MM.1S (cell line): ENCODE data around the gene DENND4A.
A peak's percentile ranks its signal among the peaks of the same experiment; 100 is the strongest.

Source experiments
- DNase-seq: peaks from one replicate; pipeline ENCODE4 v3.0.0-alpha.2; 2015
- H2AFZ ChIP-seq: fragments of 300-600 bp; sonication (generic); 2 replicates; pipeline ENCODE4 v1.6.0; 2016; ENCODE audit warnings: antibody characterized with exemption, low read length
- H3F3A ChIP-seq: fragments of 300-600 bp; sonication (generic); 2 replicates; pipeline ENCODE4 v1.6.1; 2016; ENCODE audit warnings: mild to moderate bottlenecking, antibody characterized with exemption, low read length, moderate library complexity, mixed read lengths; ENCODE audit not compliant: insufficient read depth
- H3K27ac ChIP-seq: fragments of 300-600 bp; sonication (generic); 2 replicates; pipeline ENCODE4 v1.5.1; 2016; ENCODE audit warnings: mild to moderate bottlenecking, low read length
- H3K27me3 ChIP-seq: fragments of 300-600 bp; sonication (generic); replicated peaks from 2 replicates; pipeline ENCODE4 v1.6.0; 2016; ENCODE audit warnings: low read length; ENCODE audit not compliant: insufficient read depth
- H3K36me3 ChIP-seq: fragments of 300-600 bp; sonication (generic); replicated peaks from 2 replicates; pipeline ENCODE4 v1.6.1; 2016; ENCODE audit warnings: mild to moderate bottlenecking, low read length, mixed read lengths; ENCODE audit not compliant: insufficient read depth
- H3K4me1 ChIP-seq: fragments of 300-600 bp; sonication (generic); 2 replicates; pipeline ENCODE4 v1.6.1; 2016; ENCODE audit warnings: low read length, mixed read lengths
- H3K4me2 ChIP-seq: fragments of 300-600 bp; sonication (generic); 2 replicates; pipeline ENCODE4 v1.6.0; 2016; ENCODE audit warnings: low read depth, low read length
- H3K4me3 ChIP-seq: fragments of 300-600 bp; sonication (generic); 2 replicates; pipeline ENCODE4 v1.5.1; 2016; ENCODE audit warnings: low read length, mixed read lengths
- H3K79me2 ChIP-seq: fragments of 300-600 bp; sonication (generic); 2 replicates; pipeline ENCODE4 v1.6.1; 2016; ENCODE audit warnings: mixed run types, low read length, mixed read lengths
- H3K9ac ChIP-seq: fragments of 300-600 bp; sonication (generic); 2 replicates; pipeline ENCODE4 v1.6.1; 2016; ENCODE audit warnings: low read length, mixed read lengths
- H3K9me2 ChIP-seq: fragments of 300-600 bp; sonication (generic); replicated peaks from 2 replicates; pipeline ENCODE4 v1.6.1; 2016; ENCODE audit warnings: mild to moderate bottlenecking, low read length, mixed read lengths; ENCODE audit not compliant: insufficient read depth
- H3K9me3 ChIP-seq: fragments of 300-600 bp; sonication (generic); replicated peaks from 2 replicates; pipeline ENCODE4 v1.6.1; 2016; ENCODE audit warnings: mild to moderate bottlenecking, low read length, mixed read lengths; ENCODE audit not compliant: insufficient read depth
- H4K20me1 ChIP-seq: fragments of 300-600 bp; sonication (generic); 2 replicates; pipeline ENCODE4 v1.6.1; 2016; ENCODE audit warnings: mild to moderate bottlenecking, low read length, moderate library complexity, mixed read lengths; ENCODE audit not compliant: insufficient read depth
- CTCF ChIP-seq: fragments of 300-600 bp; sonication (generic); IDR thresholded peaks from 2 replicates; pipeline ENCODE4 v1.5.1; 2016; ENCODE audit warnings: antibody characterized with exemption, low read length, mixed read lengths
- EZH2 ChIP-seq: fragments of 300-600 bp; sonication (generic); optimal IDR thresholded peaks from 2 replicates; pipeline ENCODE3; 2017; ENCODE audit warnings: low read depth, mild to moderate bottlenecking, antibody characterized with exemption, low read length, mixed read lengths
- EZH2phosphoT487 ChIP-seq: fragments of 300-600 bp; sonication (generic); IDR thresholded peaks from 2 replicates; pipeline ENCODE4 v1.6.1; 2018; ENCODE audit warnings: antibody characterized with exemption, low read length

Gene DENND4A

DNA sequence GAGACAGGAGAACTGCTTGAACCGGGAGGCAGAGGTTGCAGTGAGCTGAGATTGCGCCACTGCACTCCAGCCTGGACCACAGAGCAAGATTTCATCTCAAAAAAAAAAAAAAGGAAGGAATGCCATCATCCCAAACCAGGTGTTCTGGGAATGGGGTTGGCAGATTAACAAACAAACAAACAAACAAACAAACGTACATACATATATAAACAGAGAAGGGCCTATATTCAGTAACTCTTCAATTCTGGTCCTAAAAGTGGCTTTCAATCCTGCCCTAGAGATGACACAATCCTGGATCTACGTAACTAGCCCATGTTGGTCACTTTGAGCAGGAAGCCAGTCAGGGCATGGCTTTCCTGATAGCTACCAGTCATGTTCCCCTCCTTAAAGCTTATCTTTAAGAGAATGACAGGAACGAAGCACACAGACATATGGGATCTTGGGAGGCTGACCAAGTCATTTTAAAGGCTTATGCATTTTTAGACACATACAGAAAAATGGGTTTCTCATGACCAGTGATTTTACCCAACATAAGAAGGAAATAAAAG is 47.3 kb upstream of the DENND4A start:
- H3K36me3 ChIP-seq, result no peaks in the 10 kb centered on the region
- no peaks in the 10 kb centered on the region for H4K20me1 ChIP-seq
- no peaks in the 10 kb centered on the region for H3K4me1 ChIP-seq
- H3F3A ChIP-seq, result no peaks in the 10 kb centered on the region
- H3K27ac ChIP-seq, result no peak overlapping the region
- H3K9me2 ChIP-seq, result no peaks in the 10 kb centered on the region
- H3K9ac ChIP-seq, result no peak overlapping the region
- no peaks in the 10 kb centered on the region for H3K27me3 ChIP-seq
- DNase-seq, result no peak
- no peaks in the 10 kb centered on the region for H3K9me3 ChIP-seq
- no peak overlapping the region for H3K4me2 ChIP-seq
- TF ChIP-seq EZH2 (no peak), EZH2phosphoT487 (no peak), CTCF (no peak)
- no peaks in the 10 kb centered on the region for H3K79me2 ChIP-seq
- no peak overlapping the region for H3K4me3 ChIP-seq
- no peak overlapping the region for H2AFZ ChIP-seq

DNA sequence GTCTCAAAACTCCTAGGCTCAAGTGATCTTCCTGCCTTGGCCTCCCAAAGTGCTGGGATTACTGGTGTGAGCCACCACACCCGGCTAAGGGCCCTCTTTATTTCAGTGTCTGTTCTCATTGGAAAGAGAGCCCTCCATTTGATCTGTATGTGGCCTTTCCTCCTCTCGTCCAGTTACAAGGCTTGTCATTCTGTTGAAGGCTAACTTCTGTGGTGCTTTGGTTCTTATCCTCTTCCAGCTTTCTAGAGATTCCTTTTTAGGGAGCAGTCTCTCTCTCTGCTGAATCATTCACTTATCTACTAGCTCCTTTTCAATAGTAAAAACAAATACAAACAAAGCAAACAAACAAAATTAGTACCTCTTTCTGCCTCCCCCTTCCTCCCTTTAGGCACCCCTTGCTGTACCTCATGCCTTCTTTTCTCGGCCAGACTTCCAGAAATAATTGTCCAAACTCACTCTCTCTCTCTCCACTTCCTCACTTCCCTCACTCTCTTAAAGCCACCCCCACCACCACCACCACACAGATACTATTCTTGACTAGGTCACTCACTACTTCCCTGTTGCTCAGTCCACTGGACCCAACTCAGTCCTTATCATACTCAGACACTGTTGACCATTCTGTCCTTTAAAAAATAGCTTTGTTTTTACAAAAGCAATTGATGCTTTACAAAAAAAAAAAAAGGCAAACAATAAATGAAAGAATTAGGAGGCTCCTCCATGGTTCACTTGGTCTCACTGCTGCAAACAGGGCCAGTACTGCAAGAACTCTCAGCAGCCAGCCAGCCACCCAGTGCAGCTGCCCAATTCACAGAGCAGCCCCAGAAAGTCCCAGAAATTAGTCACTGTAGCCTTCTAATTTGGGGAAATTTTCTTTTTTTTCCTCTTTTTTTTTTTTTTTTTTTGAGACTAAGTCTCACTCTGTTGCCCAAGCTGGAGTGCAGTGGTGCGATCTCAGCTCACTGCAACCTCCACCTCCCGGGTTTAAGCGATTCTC is 45.5 kb upstream of the DENND4A start:
- Histone ChIP-seq H3K4me2 (no peak overlapping the region), H3K9ac (no peak overlapping the region), H3K4me1 (peaks cover 15% of the 10 kb centered on the region), H3K27me3 (no peaks in the 10 kb centered on the region), H2AFZ (no peak overlapping the region), H3K9me3 (no peaks in the 10 kb centered on the region), H3K9me2 (no peaks in the 10 kb centered on the region), H4K20me1 (no peaks in the 10 kb centered on the region), H3K36me3 (no peaks in the 10 kb centered on the region), H3F3A (peaks cover 9% of the 10 kb centered on the region; the same call in 1 of the 2 replicates), H3K4me3 (no peak overlapping the region), H3K79me2 (no peaks in the 10 kb centered on the region), H3K27ac (no peak overlapping the region)
- no peak for TF ChIP-seq EZH2phosphoT487
- TF ChIP-seq CTCF, result no peak
- no peak for TF ChIP-seq EZH2
- DNase-seq, result no peak

DNA sequence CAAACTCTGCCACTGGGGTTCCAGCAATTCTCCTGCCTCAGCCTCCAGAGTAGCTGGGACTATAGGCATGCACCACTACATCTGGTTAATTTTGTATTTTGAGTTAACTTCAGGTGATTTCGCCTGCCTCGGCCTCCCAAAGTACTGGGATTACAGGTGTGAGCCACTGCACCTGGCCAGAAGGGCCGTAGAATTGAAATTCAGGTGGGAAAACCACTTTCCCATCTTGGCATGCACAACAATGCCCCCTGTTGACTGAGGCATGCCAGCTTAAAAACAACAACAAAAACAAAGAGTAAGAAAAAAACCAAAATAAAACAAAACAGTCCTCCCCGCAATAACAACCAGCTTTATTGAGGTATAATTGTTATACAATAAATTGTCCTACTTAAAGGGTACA is 44.6 kb upstream of the DENND4A start:
- DNase-seq, result peak; percentile 12
- H3K4me2 ChIP-seq, result no peak overlapping the region
- no peaks in the 10 kb centered on the region for H3K36me3 ChIP-seq
- peaks cover 13% of the 10 kb centered on the region; the same call in 1 of the 2 replicates for H3F3A ChIP-seq
- H2AFZ ChIP-seq, result no peak overlapping the region
- no peak overlapping the region for H3K4me3 ChIP-seq
- peak; percentile 59 for TF ChIP-seq CTCF
- TF ChIP-seq EZH2phosphoT487, result no peak
- TF ChIP-seq EZH2, result no peak
- H3K9ac ChIP-seq, result no peak overlapping the region
- no peaks in the 10 kb centered on the region for H3K9me2 ChIP-seq
- peaks cover 19% of the 10 kb centered on the region for H3K4me1 ChIP-seq
- H3K27me3 ChIP-seq, result no peaks in the 10 kb centered on the region
- H3K9me3 ChIP-seq, result no peaks in the 10 kb centered on the region
- no peaks in the 10 kb centered on the region for H4K20me1 ChIP-seq
- H3K27ac ChIP-seq, result no peak overlapping the region
- no peaks in the 10 kb centered on the region for H3K79me2 ChIP-seq
